Suprapubic skin (tissue), 4 donors: Measurements from ENCODE around the gene CD3E. TPM values are rescaled to one million over a fixed set of nuclear protein-coding genes. Genes with fewer than 3 reads are reported as not detected.

ENCODE experiments used
- DNase-seq, 2 donors: peaks; one replicate each; pipeline ENCODE4 v3.0.0-alpha.2; 2019; ENCODE audit warnings: low spot score in 2 of 2
- H3K27ac ChIP-seq: fragments of 200-600 bp; sonication (generic); one replicate; pipeline ENCODE4 v1.5.1; 2019
- H3K27me3 ChIP-seq: fragments of 200-600 bp; sonication (generic); one replicate; pipeline ENCODE4 v1.5.1; 2019
- H3K36me3 ChIP-seq: fragments of 200-600 bp; sonication (generic); one replicate; pipeline ENCODE4 v1.5.1; 2019
- H3K4me1 ChIP-seq: fragments of 200-600 bp; sonication (generic); one replicate; pipeline ENCODE4 v1.5.1; 2019
- H3K4me3 ChIP-seq: fragments of 200-600 bp; sonication (generic); one replicate; pipeline ENCODE4 v1.5.1; 2019; ENCODE audit warnings: mild to moderate bottlenecking
- H3K9me3 ChIP-seq: fragments of 200-600 bp; sonication (generic); one replicate; pipeline ENCODE4 v1.5.1; 2019
- EP300 ChIP-seq: sonication (generic); formaldehyde crosslinking; IDR thresholded peaks from one replicate; pipeline ENCODE4 v1.6.1; 2017; ENCODE audit warnings: antibody characterized with exemption
- POLR2A ChIP-seq, 2 donors: fragments of 450-650 bp; IDR thresholded peaks; one replicate each; pipeline ENCODE4 v1.6.1; 2017; ENCODE audit warnings: antibody characterized with exemption in 2 of 2, mild to moderate bottlenecking in 2 of 2, moderate library complexity in 2 of 2
- POLR2AphosphoS5 ChIP-seq, 3 donors: sonication (generic); formaldehyde crosslinking; IDR thresholded peaks; one replicate each; pipeline ENCODE4 v1.6.1; 2017; ENCODE audit warnings: antibody characterized with exemption in 3 of 3
- WGBS: methylation state at CpG from one replicate; pipeline ENCODE4 v1.1.5; 2018; 5-methylcytosine and 5-hydroxymethylcytosine counted together
- total RNA-seq, 4 donors: library from RNA; depleted of rRNA; stranded (reverse); fragments of >200 nt; gene quantifications; one replicate each; pipeline ENCODE4 v1.1.0, GENCODE V29; 2016
- TF ChIP-seq, protein P1 (sequence below), 2 donors: fragments of 200-600 bp in 1 of 2; fragments of 450-650 bp in 1 of 2; sonication (generic) in 1 of 2; IDR thresholded peaks; one replicate each; pipeline ENCODE4 v1.5.1; 2016 to 2019; ENCODE audit warnings: antibody characterized with exemption in 2 of 2, mild to moderate bottlenecking in 1 of 2, moderate library complexity in 1 of 2

Gene CD3E
- total RNA-seq, 4 donors from 2014 or later: 0.55 to 3.3 (median 0.79) TPM; not detected in 1

DNA sequence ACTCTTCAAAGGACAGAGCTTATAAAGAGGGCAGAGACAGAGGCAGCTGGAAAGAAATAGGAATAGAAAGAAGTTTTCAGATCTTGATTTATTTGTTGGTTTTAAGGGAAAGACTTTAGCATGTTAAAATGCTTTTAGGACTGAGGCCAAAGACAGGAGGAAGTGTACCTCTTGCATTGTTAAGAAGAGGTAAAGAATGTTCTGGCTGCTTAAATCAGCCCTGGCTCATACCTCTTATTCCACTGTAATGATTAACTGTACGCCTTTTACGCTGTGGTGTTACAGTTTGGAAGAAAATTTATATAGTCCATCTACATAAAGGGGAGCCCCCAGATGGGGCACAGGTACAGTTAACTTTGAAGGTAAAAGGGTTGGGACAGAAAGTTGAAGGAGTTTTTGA, 30.3 kb upstream of the CD3E start:
- WGBS: 37% methylated on average over 2 of the region's 2 CpGs
- no peaks in the 10 kb centered on the region for H3K9me3 ChIP-seq
- TF ChIP-seq, protein P1, sequence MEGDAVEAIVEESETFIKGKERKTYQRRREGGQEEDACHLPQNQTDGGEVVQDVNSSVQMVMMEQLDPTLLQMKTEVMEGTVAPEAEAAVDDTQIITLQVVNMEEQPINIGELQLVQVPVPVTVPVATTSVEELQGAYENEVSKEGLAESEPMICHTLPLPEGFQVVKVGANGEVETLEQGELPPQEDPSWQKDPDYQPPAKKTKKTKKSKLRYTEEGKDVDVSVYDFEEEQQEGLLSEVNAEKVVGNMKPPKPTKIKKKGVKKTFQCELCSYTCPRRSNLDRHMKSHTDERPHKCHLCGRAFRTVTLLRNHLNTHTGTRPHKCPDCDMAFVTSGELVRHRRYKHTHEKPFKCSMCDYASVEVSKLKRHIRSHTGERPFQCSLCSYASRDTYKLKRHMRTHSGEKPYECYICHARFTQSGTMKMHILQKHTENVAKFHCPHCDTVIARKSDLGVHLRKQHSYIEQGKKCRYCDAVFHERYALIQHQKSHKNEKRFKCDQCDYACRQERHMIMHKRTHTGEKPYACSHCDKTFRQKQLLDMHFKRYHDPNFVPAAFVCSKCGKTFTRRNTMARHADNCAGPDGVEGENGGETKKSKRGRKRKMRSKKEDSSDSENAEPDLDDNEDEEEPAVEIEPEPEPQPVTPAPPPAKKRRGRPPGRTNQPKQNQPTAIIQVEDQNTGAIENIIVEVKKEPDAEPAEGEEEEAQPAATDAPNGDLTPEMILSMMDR (IDR thresholded peaks at IDR 0.05): no peak
- TF ChIP-seq EP300 (no peak), POLR2A (IDR thresholded peaks at IDR 0.05) (no peak), POLR2AphosphoS5 (IDR thresholded peaks at IDR 0.05) (no peak)
- H3K27me3 ChIP-seq: no peaks in the 10 kb centered on the region
- H3K27ac ChIP-seq: no peak overlapping the region
- H3K36me3 ChIP-seq: no peaks in the 10 kb centered on the region
- no peak overlapping the region for H3K4me3 ChIP-seq
- peaks cover 41% of the 10 kb centered on the region for H3K4me1 ChIP-seq
- no peak for DNase-seq

DNA sequence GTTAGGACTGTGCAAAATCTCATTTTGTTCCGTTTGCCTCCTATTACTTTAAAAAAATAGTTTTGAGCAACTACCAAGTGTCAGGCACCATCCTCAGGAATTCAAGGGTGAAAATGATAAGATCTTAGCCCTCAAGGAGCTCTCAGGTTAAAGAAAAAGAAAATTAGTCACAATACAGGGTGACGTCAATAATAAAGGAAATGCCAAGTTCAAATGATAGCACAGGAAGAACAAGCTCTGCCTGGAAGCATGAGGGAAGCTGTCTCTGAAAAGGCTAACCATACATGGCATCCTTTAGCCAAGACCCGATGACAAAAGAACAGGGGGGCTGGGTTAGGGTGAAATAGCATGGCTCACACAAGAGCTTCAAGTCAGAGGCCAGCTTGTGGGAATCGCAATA, 29.4 kb upstream of the CD3E start:
- H3K27ac ChIP-seq: peak overlapping the region; percentile 64
- TF ChIP-seq, protein P1 (IDR thresholded peaks at IDR 0.05): no peak
- no peak for TF ChIP-seq EP300
- no peak for TF ChIP-seq POLR2AphosphoS5 (IDR thresholded peaks at IDR 0.05)
- no peak for TF ChIP-seq POLR2A (IDR thresholded peaks at IDR 0.05)
- H3K4me1 ChIP-seq: peaks cover 41% of the 10 kb centered on the region
- H3K36me3 ChIP-seq: no peaks in the 10 kb centered on the region
- H3K27me3 ChIP-seq: no peaks in the 10 kb centered on the region
- 43% methylated on average over 4 of the region's 4 CpGs for WGBS
- no peaks in the 10 kb centered on the region for H3K9me3 ChIP-seq
- DNase-seq: no peak
- no peak overlapping the region for H3K4me3 ChIP-seq

DNA sequence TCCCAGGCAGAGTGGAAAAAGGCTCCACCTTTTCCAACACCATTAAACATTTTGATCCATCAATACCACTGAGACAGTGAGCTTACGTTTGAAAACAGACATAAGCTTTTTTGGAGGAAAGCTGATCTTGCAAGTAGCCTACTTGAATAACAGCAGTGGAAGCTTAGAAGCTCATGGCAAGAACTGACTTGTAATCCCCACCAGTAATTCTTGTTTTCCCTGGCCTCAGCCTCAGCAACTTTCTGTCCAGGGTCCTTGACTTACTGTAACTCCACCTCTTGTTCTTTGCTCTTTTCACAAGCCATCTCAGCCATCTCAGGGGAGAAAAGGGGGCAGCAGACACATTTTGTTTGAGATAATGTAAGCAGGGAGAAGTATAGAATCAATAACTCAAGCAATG, 28.1 kb upstream of the CD3E start:
- Histone ChIP-seq H3K27ac (peak overlapping the region; percentile 64), H3K4me1 (peaks cover 41% of the 10 kb centered on the region), H3K27me3 (no peaks in the 10 kb centered on the region), H3K4me3 (no peak overlapping the region), H3K36me3 (no peaks in the 10 kb centered on the region), H3K9me3 (no peaks in the 10 kb centered on the region)
- no peak for DNase-seq
- WGBS: 53% methylated on average over 1 of the region's 1 CpG
- TF ChIP-seq, protein P1 (IDR thresholded peaks at IDR 0.05): no peak
- TF ChIP-seq POLR2A (IDR thresholded peaks at IDR 0.05) (no peak), EP300 (no peak), POLR2AphosphoS5 (IDR thresholded peaks at IDR 0.05) (no peak)

DNA sequence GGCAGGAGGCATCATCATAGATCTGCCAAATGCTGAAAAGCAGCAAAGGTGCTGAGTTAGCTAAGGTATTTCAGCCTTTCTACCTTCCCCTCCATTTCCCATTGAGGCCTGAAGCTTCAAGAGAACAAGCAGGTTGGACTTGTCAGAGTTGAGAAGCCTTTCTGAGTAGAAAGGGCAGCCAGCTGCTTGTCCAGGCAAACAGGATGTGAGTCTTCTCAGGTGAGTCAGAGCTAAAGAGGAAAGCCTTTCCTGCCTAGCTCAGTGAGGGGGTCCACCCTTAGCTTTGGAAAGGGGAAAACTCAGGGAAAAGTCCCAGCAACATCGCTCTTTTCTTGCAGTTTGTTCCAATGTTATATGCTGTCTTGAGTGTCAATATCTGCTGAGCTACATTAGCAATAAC, 27.2 kb upstream of the CD3E start:
- no peaks in the 10 kb centered on the region for H3K36me3 ChIP-seq
- no peak for TF ChIP-seq POLR2AphosphoS5 (IDR thresholded peaks at IDR 0.05)
- no peak overlapping the region for H3K4me3 ChIP-seq
- no peaks in the 10 kb centered on the region for H3K9me3 ChIP-seq
- H3K4me1 ChIP-seq: peaks cover 41% of the 10 kb centered on the region
- no peaks in the 10 kb centered on the region for H3K27me3 ChIP-seq
- no peak for DNase-seq
- H3K27ac ChIP-seq: peak overlapping the region; percentile 64
- 68% methylated on average over 1 of the region's 1 CpG for WGBS

DNA sequence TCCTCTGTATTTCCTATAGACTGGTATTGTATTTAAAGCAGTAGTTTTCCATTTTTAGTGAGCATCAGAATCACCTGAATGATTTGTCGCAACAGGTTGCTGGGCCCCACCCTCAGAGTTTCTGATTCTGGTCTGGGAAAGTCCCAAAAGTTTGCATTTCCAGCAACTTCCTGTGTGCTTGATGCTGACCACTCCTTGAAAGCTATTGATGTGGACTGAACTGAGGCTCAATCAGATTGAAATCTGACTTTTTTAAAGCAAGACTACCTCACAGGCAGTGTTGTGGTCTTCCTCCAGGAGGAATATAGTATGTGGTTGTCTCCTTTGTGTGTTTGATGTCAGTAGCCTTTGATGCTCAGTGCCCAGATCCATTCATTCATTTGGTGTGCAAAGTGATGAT, 23.2 kb upstream of the CD3E start:
- H3K9me3 ChIP-seq: no peaks in the 10 kb centered on the region
- H3K4me3 ChIP-seq: no peak overlapping the region
- H3K27me3 ChIP-seq: no peaks in the 10 kb centered on the region
- no peak for DNase-seq
- TF ChIP-seq POLR2A (IDR thresholded peaks at IDR 0.05) (no peak), EP300 (no peak), POLR2AphosphoS5 (IDR thresholded peaks at IDR 0.05) (no peak)
- TF ChIP-seq, protein P1 (IDR thresholded peaks at IDR 0.05): no peak
- no peaks in the 10 kb centered on the region for H3K36me3 ChIP-seq
- H3K4me1 ChIP-seq: peaks cover 17% of the 10 kb centered on the region
- H3K27ac ChIP-seq: no peak overlapping the region
- 65% methylated on average over 1 of the region's 1 CpG for WGBS

DNA sequence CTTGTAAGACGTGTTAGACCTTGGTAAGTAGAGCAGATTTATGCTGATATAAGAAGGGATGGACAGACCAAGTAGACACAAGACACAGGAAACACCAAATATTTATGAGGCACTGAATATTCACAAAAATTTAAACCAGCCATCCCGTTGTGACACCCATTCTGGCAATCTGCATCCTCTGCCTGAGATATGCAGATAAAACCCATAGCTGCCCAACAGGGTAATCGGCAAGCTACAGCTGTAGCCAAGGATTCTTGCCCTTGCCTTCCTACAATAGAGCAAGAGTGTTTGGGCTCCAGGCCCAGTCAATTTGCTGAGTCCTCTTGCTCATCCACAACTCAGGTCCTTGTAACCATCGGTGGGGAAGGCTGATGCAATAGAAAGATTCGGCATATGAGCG, 21.9 kb upstream of the CD3E start:
- Histone ChIP-seq H3K27me3 (no peaks in the 10 kb centered on the region), H3K4me1 (peaks cover 5% of the 10 kb centered on the region), H3K36me3 (no peaks in the 10 kb centered on the region), H3K9me3 (no peaks in the 10 kb centered on the region), H3K4me3 (no peak overlapping the region), H3K27ac (no peak overlapping the region)
- TF ChIP-seq POLR2AphosphoS5 (IDR thresholded peaks at IDR 0.05) (no peak), POLR2A (IDR thresholded peaks at IDR 0.05) (no peak), EP300 (no peak)
- TF ChIP-seq, protein P1 (IDR thresholded peaks at IDR 0.05): no peak
- DNase-seq: no peak
- 49% methylated on average over 6 of the region's 6 CpGs for WGBS
